Right atrium auricular region (tissue), 2 donors: Measurements from ENCODE around the gene CA9. TPM values are rescaled to one million over a fixed set of nuclear protein-coding genes. Genes with fewer than 3 reads are reported as not detected.

ENCODE experiments used
- DNase-seq: peaks from one replicate; pipeline ENCODE4 v3.0.0-alpha.2; 2019; ENCODE audit warnings: low spot score
- H3K27ac ChIP-seq, 2 donors: fragments of 200-600 bp; sonication (generic); 1 replicate in 1 of 2; 2 replicates in 1 of 2; pipeline ENCODE4 v1.5.1; 2016 to 2019
- H3K27me3 ChIP-seq, 2 donors: fragments of 200-600 bp; sonication (generic); one replicate each; pipeline versions ENCODE4 v1.5.1 to v1.6.0; 2017 to 2019
- H3K36me3 ChIP-seq: fragments of 200-600 bp; sonication (generic); one replicate; pipeline ENCODE4 v1.5.1; 2016
- H3K4me1 ChIP-seq, 2 donors: fragments of 200-600 bp; sonication (generic); one replicate each; pipeline versions ENCODE4 v1.5.1 to v1.6.0; 2017 to 2019
- H3K4me3 ChIP-seq, 2 donors: fragments of 200-600 bp; sonication (generic); 1 replicate in 1 of 2; 2 replicates in 1 of 2; pipeline ENCODE4 v1.5.1; 2017 to 2019; ENCODE audit warnings: mild to moderate bottlenecking in 1 of 2, moderate library complexity in 1 of 2
- H3K9me3 ChIP-seq, 2 donors: fragments of 200-600 bp; sonication (generic); one replicate each; pipeline ENCODE4 v1.5.1; 2019
- CTCF ChIP-seq, 2 donors: fragments of 200-600 bp; sonication (generic); IDR thresholded peaks; one replicate each; pipeline ENCODE4 v1.5.1; 2019; ENCODE audit warnings: antibody characterized with exemption in 2 of 2
- total RNA-seq, 2 donors: library from RNA; depleted of rRNA; stranded (reverse); fragments of >200 nt; gene quantifications; one replicate each; pipeline ENCODE4 v1.1.0, GENCODE V29; 2016

The CA9 gene
- total RNA-seq, 2 donors from 2014 or later: 5.5 to 5.9 TPM

- DNase-seq: no peak
- Histone ChIP-seq H3K9me3 (no peaks in the 10 kb centered on the region), H3K27me3 (no peaks in the 10 kb centered on the region), H3K27ac (no peak overlapping the region), H3K4me3 (no peak overlapping the region), H3K36me3 (no peaks in the 10 kb centered on the region), H3K4me1 (peaks cover 0 to 17% of the 10 kb centered on the region in 2 donors)
- TF ChIP-seq CTCF (IDR thresholded peaks at IDR 0.05): no peak
Measured at GRCh38 chr9:35666549-35666948, 7.2 kb upstream of the CA9 start.

- no peak for DNase-seq
- H3K27ac ChIP-seq: no peak overlapping the region
- no peak for TF ChIP-seq CTCF (IDR thresholded peaks at IDR 0.05)
- H3K9me3 ChIP-seq: no peaks in the 10 kb centered on the region
- no peaks in the 10 kb centered on the region for H3K36me3 ChIP-seq
- H3K4me3 ChIP-seq: no peak overlapping the region
- peaks cover 0 to 12% of the 10 kb centered on the region in 2 donors for H3K4me1 ChIP-seq
- no peaks in the 10 kb centered on the region for H3K27me3 ChIP-seq
Measured at GRCh38 chr9:35667939-35668338, 5.8 kb upstream of the CA9 start.

- no peak for TF ChIP-seq CTCF (IDR thresholded peaks at IDR 0.05)
Measured at GRCh38 chr9:35669331-35670145, 4.2 kb upstream of the CA9 start.

GRCh38 chr9:35674025-35674361, 265 bp downstream of the CA9 start:
- no peak for TF ChIP-seq CTCF (IDR thresholded peaks at IDR 0.05)
- Histone ChIP-seq H3K27ac (no peak overlapping the region), H3K4me1 (peaks cover 0 to 22% of the 10 kb centered on the region in 2 donors), H3K36me3 (no peaks in the 10 kb centered on the region), H3K27me3 (no peaks in the 10 kb centered on the region), H3K4me3 (no peak overlapping the region), H3K9me3 (no peaks in the 10 kb centered on the region)
- no peak for DNase-seq

More at GRCh38 chr9:35669331-35670145, 4.2 kb upstream of the CA9 start:
- peaks cover 0 to 20% of the 10 kb centered on the region in 2 donors for H3K4me1 ChIP-seq
- no peaks in the 10 kb centered on the region for H3K36me3 ChIP-seq
- H3K4me3 ChIP-seq: no peak overlapping the region
- H3K27ac ChIP-seq: no peak overlapping the region
- DNase-seq: no peak
- H3K27me3 ChIP-seq: no peaks in the 10 kb centered on the region
- H3K9me3 ChIP-seq: no peaks in the 10 kb centered on the region

- H3K27ac ChIP-seq: no peak overlapping the region
- DNase-seq: no peak
Measured at GRCh38 chr9:35675204-35675603, 1.5 kb downstream of the CA9 start.

More at GRCh38 chr9:35675204-35675603, 1.5 kb downstream of the CA9 start:
- Histone ChIP-seq H3K36me3 (no peaks in the 10 kb centered on the region), H3K27me3 (no peaks in the 10 kb centered on the region), H3K4me3 (peak overlapping the region; percentile 40 to 63), H3K4me1 (peaks cover 0 to 22% of the 10 kb centered on the region in 2 donors), H3K9me3 (no peaks in the 10 kb centered on the region)
- no peak for TF ChIP-seq CTCF (IDR thresholded peaks at IDR 0.05)
